Measurements from ENCODE around the gene GPR146.
A peak's percentile ranks its signal among the peaks of the same experiment; 100 is the strongest.
"Not testable (repeated sequence)": the region's sequence is repeated elsewhere in the genome, so short reads cannot be mapped to it uniquely, and the experiment has no call there.

Gene GPR146

GRCh38 chr7:1025743-1026581 is 18.4 kb upstream of the GPR146 start:
- DNase-seq (ENCODE audit: low read depth): no peak

DNA sequence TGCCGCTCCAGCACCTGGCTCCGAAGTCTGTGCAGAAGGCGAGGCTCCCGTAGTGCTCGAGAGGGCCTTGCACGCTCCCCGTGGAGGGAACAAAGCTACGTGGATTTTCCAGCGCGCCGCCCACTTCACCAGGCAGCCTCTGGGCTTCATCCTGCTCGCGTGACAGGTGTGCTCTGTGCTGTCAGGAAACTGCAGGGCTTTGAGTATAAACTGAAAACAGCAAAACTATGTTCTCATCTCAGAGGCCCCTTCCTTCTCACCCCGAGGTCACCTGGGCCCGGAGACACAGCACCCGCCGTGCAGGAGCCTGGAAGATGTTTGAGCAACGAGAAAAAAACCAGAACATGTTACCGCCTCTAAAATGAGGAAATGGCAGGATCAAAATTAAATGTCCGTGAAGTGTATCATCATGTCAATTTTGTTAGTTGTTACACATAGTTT is 17.6 kb upstream of the GPR146 start:
- no peak for DNase-seq (ENCODE audit: low read depth)

DNA sequence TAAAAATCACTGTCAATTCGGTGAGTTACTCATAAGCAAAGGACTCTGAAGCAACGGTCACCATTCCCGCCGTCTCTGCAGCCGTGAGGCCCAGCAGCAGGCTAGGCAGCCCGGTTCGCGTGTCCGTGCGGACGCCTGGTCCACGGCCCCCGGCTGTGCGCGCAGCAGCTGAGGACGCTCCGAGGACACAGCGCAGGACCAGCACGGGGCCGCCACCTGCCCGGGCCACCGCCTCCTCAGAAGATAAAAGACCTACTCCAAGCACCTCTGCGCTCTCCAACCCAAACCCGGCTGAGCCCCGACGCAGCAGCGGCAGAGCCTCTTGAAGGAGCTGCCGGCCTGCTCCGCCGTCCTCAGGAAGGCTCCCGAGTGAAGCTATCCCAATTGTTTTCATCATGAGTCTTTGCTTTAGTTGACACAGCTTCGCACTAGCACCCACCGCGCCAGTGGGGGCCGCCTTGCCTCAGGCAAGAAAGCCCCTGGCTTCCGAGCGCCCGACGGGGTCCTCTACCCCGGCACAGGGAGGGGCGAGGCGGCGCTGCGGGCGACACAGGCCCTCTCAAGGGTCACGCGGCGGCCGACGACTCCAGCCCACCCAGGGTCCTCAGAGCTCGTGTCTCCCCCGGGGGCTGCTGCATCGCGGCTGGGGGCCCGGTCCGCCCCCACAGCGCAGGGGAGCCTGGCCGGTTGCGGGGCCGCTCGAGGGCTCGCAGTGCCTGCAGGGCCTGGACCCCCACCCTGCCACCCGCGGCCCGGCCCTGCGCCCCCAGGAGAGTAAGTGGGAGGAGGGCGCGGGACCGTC is 16.9 kb upstream of the GPR146 start:
- DNase-seq (ENCODE audit: low read depth): no peak

GRCh38 chr7:1028044-1028770 is 16.1 kb upstream of the GPR146 start:
- peak; percentile 84 for DNase-seq (ENCODE audit: low read depth)

DNA sequence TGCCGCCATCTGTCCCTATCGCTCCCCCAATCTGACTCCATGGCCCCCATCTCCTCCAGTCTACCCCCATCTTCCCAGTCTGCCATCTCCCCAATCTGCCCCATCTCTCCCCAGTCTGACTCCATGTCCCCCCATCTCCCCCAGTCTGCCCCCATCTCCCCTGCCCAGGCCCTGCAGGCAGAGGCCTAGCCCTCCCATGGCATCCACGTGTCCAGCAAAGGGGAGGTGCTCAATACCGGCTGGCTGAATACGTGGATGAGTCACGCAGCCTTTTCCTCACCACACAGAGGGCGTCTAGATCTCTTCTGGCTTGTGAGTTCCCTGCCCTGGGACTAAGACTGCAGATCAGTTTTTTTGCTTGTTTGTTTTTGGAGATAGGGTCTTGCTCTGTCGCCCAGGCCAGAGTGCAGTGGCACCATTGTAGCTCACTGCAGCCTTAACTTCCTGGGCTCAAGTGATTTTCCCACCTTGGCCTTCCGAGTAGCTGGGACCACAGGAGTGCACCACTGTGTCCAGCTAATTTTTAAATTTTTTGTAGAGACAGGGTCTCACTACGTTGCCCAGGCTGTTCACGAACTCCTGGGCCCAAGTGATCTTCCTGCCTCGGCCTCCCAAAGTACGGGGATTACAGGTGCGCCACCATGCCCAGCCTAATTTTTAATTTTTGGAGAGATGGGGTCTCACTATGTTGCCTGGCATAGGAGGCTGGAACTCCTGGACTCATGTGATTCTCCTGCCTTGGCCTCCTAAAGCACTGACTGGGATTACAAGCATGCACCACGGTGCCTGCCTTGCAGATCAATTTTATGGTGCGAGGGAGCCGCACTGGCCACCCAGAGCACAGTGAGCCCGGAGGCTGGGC is 15.3 kb upstream of the GPR146 start:
- peak; percentile 58 for DNase-seq (ENCODE audit: low read depth)

GRCh38 chr7:1029637-1030443 is 14.5 kb upstream of the GPR146 start:
- DNase-seq (ENCODE audit: low read depth): no peak

GRCh38 chr7:1030444-1031070 is 13.8 kb upstream of the GPR146 start:
- no peak for DNase-seq (ENCODE audit: low read depth)

GRCh38 chr7:1031716-1032455 is 12.5 kb upstream of the GPR146 start:
- no peak for DNase-seq (ENCODE audit: low read depth)

GRCh38 chr7:1032536-1033181 is 11.7 kb upstream of the GPR146 start:
- no peak for DNase-seq (ENCODE audit: low read depth)

DNA sequence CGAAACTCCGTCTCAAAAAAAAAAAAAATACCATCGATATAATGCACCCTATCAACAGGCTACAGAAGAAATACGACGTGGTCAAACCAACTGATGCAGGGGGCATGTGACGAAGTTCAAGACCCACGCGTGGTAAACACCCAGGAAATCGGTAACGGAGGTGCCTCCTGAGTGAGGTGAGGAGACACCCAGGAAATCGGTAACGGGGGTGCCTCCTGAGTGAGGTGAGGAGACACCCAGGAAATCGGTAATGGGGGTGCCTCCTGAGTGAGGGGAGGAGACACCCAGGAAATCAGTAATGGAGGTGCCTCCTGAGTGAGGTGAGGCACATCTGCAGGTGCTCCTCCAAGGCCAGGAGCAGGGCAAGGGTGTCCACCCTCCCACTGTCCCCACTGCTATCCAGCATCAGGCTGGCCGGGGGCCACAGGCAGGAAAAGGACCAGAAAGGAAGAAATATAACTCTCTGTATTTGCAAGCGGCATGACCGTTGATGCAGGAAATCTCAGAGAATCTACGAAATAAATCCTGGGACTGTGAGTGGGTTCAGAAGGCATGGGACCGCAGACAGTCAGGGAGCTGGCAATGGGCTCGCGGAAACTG is 10.7 kb upstream of the GPR146 start:
- no peak for DNase-seq (ENCODE audit: low read depth)

DNA sequence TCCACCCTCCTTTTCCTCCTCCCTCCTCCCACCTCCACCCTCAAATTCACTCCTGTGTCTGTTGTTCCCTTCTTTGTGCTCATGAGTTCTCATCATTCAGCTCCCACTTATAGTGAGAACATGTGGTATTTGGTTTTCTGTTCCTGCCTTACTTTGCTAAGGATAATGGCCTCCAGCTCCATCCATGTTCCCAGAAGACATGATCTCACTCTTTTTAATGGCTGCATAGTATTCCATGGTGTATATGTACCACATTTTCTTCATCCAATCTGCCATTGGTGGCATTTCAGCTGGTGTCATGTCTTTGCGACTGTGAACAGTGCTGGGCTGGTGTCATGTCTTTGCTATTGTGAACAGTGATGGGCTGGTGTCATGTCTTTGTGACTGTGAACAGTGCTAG is 9.6 kb upstream of the GPR146 start:
- DNase-seq (ENCODE audit: low read depth): not testable (repeated sequence)

- not testable (repeated sequence) for DNase-seq (ENCODE audit: low read depth)
Observed at GRCh38 chr7:1036164-1036928, 8.0 kb upstream of the GPR146 start.

DNA sequence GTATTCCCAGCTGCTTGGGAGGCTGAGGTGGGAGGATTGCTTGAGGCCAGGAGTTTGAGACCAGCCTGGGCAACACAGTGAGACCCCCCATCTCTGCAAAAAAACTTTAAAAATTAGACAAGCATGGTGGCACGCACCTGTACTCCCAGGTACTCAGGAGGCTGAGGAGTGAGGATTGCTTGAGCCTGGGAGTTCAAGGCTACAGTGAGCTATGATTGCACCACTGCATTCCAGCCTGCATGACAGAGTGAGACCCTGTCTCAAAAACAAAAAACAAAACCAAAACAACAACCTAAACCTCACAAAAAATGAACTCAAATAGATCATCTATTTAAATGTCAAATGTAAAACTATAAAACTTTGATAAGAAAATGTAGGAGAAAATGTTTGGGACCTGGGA is 4.1 kb upstream of the GPR146 start:
- not testable (repeated sequence) for DNase-seq (ENCODE audit: low read depth)

- DNase-seq (ENCODE audit: low read depth): no peak
Observed at GRCh38 chr7:1040790-1041189, 3.6 kb upstream of the GPR146 start.

- DNase-seq (ENCODE audit: low read depth): no peak
Observed at GRCh38 chr7:1041551-1042491, 2.5 kb upstream of the GPR146 start.

GRCh38 chr7:1042492-1042833 is 1.9 kb upstream of the GPR146 start:
- no peak for DNase-seq (ENCODE audit: low read depth)

All from activated T-cell treated with anti-CD3 and anti-CD28 coated beads for 48 hours (primary cell).